Left lung (tissue), 10 donors: ENCODE results near the gene HPSE2. TPM values are rescaled to one million over a fixed set of nuclear protein-coding genes. Genes with fewer than 3 reads are reported as not detected.

ENCODE experiments used
- ATAC-seq: fragments of 200-7000 bp; cut with Tn5 transposase; one replicate; pipeline ENCODE4 v1.9.1; 2020; ENCODE audit warnings: moderate library complexity
- DNase-seq, 4 donors: peaks; one replicate each; pipeline ENCODE4 v3.0.0-alpha.2; 2013 to 2020
- H3K27ac ChIP-seq, 2 donors: fragments of 200-600 bp; sonication (generic) in 1 of 2; one replicate each; pipeline versions ENCODE4 v1.5.0 to v1.8.0; 2020 to 2021
- H3K27me3 ChIP-seq, 2 donors: fragments of 200-600 bp; sonication (generic) in 1 of 2; one replicate each; pipeline versions ENCODE4 v1.5.0 to v1.8.0; 2020 to 2021
- H3K36me3 ChIP-seq, 2 donors: fragments of 200-600 bp; sonication (generic) in 1 of 2; one replicate each; pipeline versions ENCODE4 v1.5.0 to v1.8.0; 2020 to 2021
- H3K4me1 ChIP-seq, 2 donors: fragments of 200-600 bp; one replicate each; pipeline ENCODE4 v1.8.0; 2021
- H3K4me3 ChIP-seq, 2 donors: fragments of 200-600 bp; sonication (generic) in 1 of 2; one replicate each; pipeline versions ENCODE4 v1.5.0 to v1.8.0; 2020 to 2021; ENCODE audit warnings: mild to moderate bottlenecking in 1 of 2
- H3K9me3 ChIP-seq, 2 donors: fragments of 200-600 bp; sonication (generic) in 1 of 2; one replicate each; pipeline versions ENCODE4 v1.5.0 to v1.8.0; 2020 to 2021
- intact Hi-C, 2 donors: fragments of 100-400 bp; cut with DNase I; formaldehyde crosslinking; loops; one replicate each; pipeline versions ENCODE4 v1.11.2 to v1.14.2; 2022
- polyA plus RNA-seq, 6 donors: library from polyadenylated mRNA; unstranded; fragments of 120-200 nt; gene quantifications; one replicate each; pipeline ENCODE4 v1.2.1, GENCODE V29; 2013; ENCODE audit not compliant: insufficient read length in 6 of 6
- total RNA-seq, 2 donors: library from RNA; stranded (reverse); fragmentation: NEBNext Ultra II Directional; extraction: Animal tissue kit (Norgen Biotek cat#: 25700); gene quantifications; one replicate each; pipeline ENCODE4 v1.2.1, GENCODE V29; 2021
- TF ChIP-seq, protein P1 (sequence below), 2 donors: fragments of 200-600 bp; sonication (generic) in 1 of 2; IDR thresholded peaks; one replicate each; pipeline versions ENCODE4 v1.5.0 to v1.8.0; 2021; ENCODE audit warnings: antibody characterized with exemption in 2 of 2
- donor health status: DM: no; HTN: yes; CAD: no.
- donor health status: DM: no; HTN: no; CAD: no.

The HPSE2 gene
- total and polyA plus RNA-seq, 8 donors = 0.50 to 20.4 (median 12.1) TPM

DNA sequence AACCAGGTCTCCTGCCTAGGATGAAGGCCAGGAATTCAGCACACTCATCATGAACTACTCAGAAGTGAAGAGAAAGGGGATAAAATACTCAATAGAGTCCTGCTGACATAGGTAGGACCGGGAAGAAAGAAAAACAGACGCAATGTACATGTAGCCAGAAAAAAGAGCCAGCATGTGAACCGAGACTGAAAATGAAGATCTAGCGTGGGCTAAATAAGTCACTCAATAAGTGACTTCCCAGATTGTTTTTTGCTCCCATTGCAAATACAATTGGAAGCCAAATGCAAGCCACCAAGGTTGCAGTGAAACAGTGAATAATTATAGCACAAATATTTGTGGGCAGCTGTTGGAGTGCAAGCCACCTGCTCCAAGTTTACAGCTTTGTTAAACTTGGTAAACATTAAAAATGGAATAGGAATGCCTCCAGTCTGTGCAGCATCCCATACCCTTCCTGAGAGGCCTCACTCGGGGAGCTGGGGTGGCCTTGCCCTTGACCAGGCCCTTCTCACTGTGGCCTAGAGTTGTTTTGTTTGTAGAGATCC is 754.2 kb downstream of the HPSE2 start:
- H3K27ac ChIP-seq = no peak overlapping the region
- no peaks in the 10 kb centered on the region for H3K4me1 ChIP-seq
- H3K9me3 ChIP-seq = no peaks in the 10 kb centered on the region
- intact Hi-C loops = no loop called here
- DNase-seq = no peak
- TF ChIP-seq, protein P1, sequence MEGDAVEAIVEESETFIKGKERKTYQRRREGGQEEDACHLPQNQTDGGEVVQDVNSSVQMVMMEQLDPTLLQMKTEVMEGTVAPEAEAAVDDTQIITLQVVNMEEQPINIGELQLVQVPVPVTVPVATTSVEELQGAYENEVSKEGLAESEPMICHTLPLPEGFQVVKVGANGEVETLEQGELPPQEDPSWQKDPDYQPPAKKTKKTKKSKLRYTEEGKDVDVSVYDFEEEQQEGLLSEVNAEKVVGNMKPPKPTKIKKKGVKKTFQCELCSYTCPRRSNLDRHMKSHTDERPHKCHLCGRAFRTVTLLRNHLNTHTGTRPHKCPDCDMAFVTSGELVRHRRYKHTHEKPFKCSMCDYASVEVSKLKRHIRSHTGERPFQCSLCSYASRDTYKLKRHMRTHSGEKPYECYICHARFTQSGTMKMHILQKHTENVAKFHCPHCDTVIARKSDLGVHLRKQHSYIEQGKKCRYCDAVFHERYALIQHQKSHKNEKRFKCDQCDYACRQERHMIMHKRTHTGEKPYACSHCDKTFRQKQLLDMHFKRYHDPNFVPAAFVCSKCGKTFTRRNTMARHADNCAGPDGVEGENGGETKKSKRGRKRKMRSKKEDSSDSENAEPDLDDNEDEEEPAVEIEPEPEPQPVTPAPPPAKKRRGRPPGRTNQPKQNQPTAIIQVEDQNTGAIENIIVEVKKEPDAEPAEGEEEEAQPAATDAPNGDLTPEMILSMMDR (IDR thresholded peaks at IDR 0.05) = no peak
- ATAC-seq = no peak
- no peaks in the 10 kb centered on the region for H3K36me3 ChIP-seq
- H3K27me3 ChIP-seq = no peaks in the 10 kb centered on the region
- H3K4me3 ChIP-seq = no peak overlapping the region

DNA sequence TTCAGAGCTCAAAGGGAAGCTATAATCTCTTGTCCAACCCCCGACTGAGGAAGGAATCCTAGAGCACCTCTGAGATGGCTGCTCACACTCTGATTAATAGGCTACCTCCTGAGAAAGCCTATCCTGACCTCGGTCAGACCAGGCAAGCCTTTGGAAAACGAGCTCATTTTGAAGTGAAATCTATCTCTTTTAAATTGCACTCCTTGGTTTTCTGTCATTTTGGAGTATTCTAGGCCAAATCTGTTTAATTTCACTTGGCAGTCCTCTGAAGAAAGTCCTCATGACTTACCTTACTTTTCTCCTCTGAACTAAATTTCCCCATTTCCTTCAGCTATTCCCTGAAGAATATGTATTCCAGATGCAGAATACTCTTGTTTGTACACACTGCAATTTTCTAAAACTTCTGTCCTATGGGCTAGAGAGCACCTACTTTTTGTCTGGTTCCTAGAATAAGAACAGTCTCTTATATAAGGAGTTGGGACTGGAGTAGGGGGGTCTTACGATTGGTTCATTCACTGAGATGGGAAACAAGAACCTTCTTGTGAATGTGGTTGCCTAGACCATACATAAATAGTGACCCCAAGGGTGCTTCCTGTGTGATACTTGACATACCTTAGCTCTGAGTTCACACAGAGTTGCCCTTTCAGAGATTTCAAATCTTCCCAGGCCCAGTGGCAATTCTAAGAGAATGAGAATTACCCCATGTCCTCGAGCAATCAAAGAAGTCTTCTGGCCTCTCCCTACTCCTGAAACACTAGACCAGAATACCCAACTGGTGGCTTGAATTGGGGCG is 757.0 kb downstream of the HPSE2 start:
- no peak overlapping the region for H3K4me3 ChIP-seq
- no peaks in the 10 kb centered on the region for H3K27me3 ChIP-seq
- TF ChIP-seq, protein P1 (IDR thresholded peaks at IDR 0.05) = no peak
- H3K36me3 ChIP-seq = no peaks in the 10 kb centered on the region
- intact Hi-C loops = no loop called here
- no peaks in the 10 kb centered on the region for H3K4me1 ChIP-seq
- no peak for DNase-seq
- H3K9me3 ChIP-seq = no peaks in the 10 kb centered on the region
- no peak for ATAC-seq
- H3K27ac ChIP-seq = no peak overlapping the region

DNA sequence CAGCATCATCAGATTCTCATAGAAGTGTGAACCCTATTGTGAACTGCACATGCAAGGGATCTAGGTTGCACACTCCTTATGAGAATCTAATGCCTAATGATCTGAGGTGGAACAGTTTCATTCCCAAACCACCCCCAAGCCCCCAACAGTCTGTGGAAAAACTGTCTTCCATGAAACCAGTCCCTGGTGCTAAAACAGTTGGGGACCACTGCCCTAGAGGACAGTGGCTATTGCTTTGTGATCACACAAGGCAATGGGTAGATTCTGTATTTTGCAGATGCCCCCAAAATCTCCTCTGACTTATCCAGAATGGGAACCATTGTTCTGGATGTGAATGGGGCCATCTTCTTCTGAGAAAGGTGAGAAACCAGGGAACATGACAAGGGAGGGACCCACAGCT is 757.8 kb downstream of the HPSE2 start:
- intact Hi-C loops = no loop called here
- no peak overlapping the region for H3K27ac ChIP-seq
- no peaks in the 10 kb centered on the region for H3K4me1 ChIP-seq
- no peaks in the 10 kb centered on the region for H3K27me3 ChIP-seq
- TF ChIP-seq, protein P1 (IDR thresholded peaks at IDR 0.05) = no peak
- DNase-seq (no peak), ATAC-seq (no peak)
- H3K36me3 ChIP-seq = no peaks in the 10 kb centered on the region
- no peak overlapping the region for H3K4me3 ChIP-seq
- H3K9me3 ChIP-seq = no peaks in the 10 kb centered on the region

DNA sequence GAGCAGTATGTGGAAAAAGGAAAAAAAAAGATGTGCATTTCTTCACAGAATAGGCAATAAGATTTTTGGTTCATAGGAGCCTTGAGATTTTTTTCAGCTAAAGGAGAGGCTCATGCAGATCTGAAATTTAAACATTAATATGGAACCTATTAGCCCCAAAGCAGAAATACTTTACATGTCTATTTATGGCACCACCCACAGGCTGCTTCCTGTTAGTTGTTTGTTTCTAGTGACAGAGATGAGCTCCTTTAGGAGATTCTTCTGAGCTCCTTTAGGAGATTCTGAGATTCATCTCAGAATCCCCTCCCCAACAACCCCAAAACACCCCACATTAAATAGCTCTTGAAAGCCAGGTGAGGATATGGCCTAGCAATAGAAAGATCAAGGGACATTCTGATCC is 761.0 kb downstream of the HPSE2 start:
- intact Hi-C loops = no loop called here
- DNase-seq (no peak), ATAC-seq (no peak)
- H3K9me3 ChIP-seq = no peaks in the 10 kb centered on the region
- no peak overlapping the region for H3K4me3 ChIP-seq
- TF ChIP-seq, protein P1 (IDR thresholded peaks at IDR 0.05) = no peak
- no peaks in the 10 kb centered on the region for H3K36me3 ChIP-seq
- H3K27ac ChIP-seq = no peak overlapping the region
- no peaks in the 10 kb centered on the region for H3K4me1 ChIP-seq
- H3K27me3 ChIP-seq = peaks cover 0 to 7% of the 10 kb centered on the region in 2 donors

DNA sequence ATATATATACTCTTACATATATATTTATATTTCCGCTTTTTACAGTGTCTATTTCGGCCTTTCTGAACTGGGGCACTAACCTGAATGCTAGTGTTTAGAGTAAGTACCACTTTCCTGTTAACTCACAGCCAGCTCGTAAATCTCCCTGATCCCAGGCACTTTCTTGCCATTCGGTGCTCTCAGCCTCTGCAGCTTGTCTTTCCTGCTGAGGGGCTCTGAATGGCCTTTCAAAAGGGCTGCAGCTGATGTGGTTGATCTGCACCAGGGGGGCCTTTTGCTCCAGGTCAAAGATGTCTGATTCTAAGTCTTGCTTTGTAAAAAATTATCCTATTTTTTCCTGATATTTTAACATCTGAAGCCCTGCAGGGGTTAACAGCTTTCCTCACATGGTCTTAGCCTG is 763.5 kb downstream of the HPSE2 start:
- no peak for DNase-seq
- intact Hi-C loops = no loop called here
- TF ChIP-seq, protein P1 (IDR thresholded peaks at IDR 0.05) = no peak
- Histone ChIP-seq H3K27me3 (peaks cover 0 to 20% of the 10 kb centered on the region in 2 donors), H3K36me3 (no peaks in the 10 kb centered on the region), H3K4me1 (peaks cover 4 to 12% of the 10 kb centered on the region in 2 donors), H3K4me3 (no peak overlapping the region), H3K27ac (no peak overlapping the region), H3K9me3 (no peaks in the 10 kb centered on the region)
- ATAC-seq = no peak
